Measurements from ENCODE around the gene ADGRD2. TPM values are rescaled to one million over a fixed set of nuclear protein-coding genes. Genes with fewer than 3 reads are reported as not detected.

The ADGRD2 gene
- polyA plus RNA-seq, 3 donors, result not detected

DNA sequence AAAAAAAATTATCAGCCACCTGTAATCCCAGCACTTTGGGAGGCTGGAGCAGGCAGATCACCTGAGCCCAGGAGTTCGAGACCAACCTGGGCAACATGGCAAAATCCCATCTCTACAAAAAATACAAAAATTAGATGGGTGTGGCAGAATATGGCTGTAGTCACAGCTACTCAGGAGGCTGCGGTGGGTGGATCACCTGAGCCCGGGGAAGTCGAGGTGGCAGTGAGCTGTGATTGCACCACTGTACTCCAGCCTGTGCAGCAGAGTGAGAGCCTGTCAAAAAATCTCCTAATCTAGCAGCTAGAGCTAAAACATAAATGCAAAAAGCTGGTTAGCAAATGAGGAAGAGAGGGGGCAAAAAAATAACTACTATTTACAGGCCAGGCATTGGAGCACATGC is 47.0 kb upstream of the ADGRD2 start:
- no peak overlapping the region for H2AFZ ChIP-seq (ENCODE audit: insufficient read depth, low read depth, low read length, poor library complexity, severe bottlenecking)
- no peak overlapping the region for H3K27ac ChIP-seq (ENCODE audit: low read depth in 1 of 2, low read length in 2 of 2)
- no peak for DNase-seq
- no peak for TF ChIP-seq CTCF (IDR thresholded peaks at IDR 0.05)
- peaks cover 60 to 83% of the 10 kb centered on the region in 2 donors for H3K36me3 ChIP-seq (replicated peaks in 1 of 2; ENCODE audit: control insufficient read depth in 1 of 2, insufficient read depth in 2 of 2, low read length in 2 of 2)
- peaks cover 77% of the 10 kb centered on the region for H3K79me2 ChIP-seq (ENCODE audit: insufficient read depth, low read length)
- no peak overlapping the region for H3K4me2 ChIP-seq (replicated peaks; ENCODE audit: extremely low read depth, low read length, poor library complexity, severe bottlenecking)
- H3K27ac Mint-ChIP-seq, result peak overlapping the region in 1 of 7 donors; percentile 54
- H3K4me1 ChIP-seq (ENCODE audit: control insufficient read depth in 1 of 2, insufficient read depth in 2 of 2, low read length in 2 of 2), result peaks cover 14 to 15% of the 10 kb centered on the region in 2 donors
- intact Hi-C loops (cut with micrococcal nuclease), result no loop called here
- no peaks in the 10 kb centered on the region for H3K9me3 ChIP-seq (replicated peaks in 1 of 2; ENCODE audit: control insufficient read depth in 1 of 2, insufficient read depth in 1 of 2, low read length in 2 of 2)
- H3K27me3 ChIP-seq (ENCODE audit: control insufficient read depth in 2 of 2, insufficient read depth in 2 of 2, low read length in 2 of 2), result no peaks in the 10 kb centered on the region
- no CpG with 5 or more reads among the region's 4 CpGs for WGBS (ENCODE audit: insufficient coverage)
- peaks cover 26% of the 10 kb centered on the region for H3K4me1 Mint-ChIP-seq
- H3K9me3 Mint-ChIP-seq, result no peaks in the 10 kb centered on the region
- H3K36me3 Mint-ChIP-seq, result peaks cover 71 to 85% of the 10 kb centered on the region in 2 donors
- H3K9ac ChIP-seq (ENCODE audit: insufficient read depth, low read length, poor library complexity, severe bottlenecking), result no peak overlapping the region
- H4K20me1 ChIP-seq (ENCODE audit: insufficient read depth, low read length), result peaks cover 63% of the 10 kb centered on the region
- H3K4me3 Mint-ChIP-seq, result no peak overlapping the region
- H3K27me3 Mint-ChIP-seq (ENCODE audit: low read depth in 3 of 3), result peaks cover 0 to 3% (median 0%) of the 10 kb centered on the region in 3 donors
- no peak overlapping the region for H3K4me3 ChIP-seq (replicated peaks in 1 of 3; ENCODE audit: low read depth in 2 of 3, low read length in 3 of 3)

- Histone ChIP-seq H3K27me3 (ENCODE audit: control insufficient read depth in 2 of 2, insufficient read depth in 2 of 2, low read length in 2 of 2) (no peaks in the 10 kb centered on the region), H3K4me1 (ENCODE audit: control insufficient read depth in 1 of 2, insufficient read depth in 2 of 2, low read length in 2 of 2) (peaks cover 9 to 15% of the 10 kb centered on the region in 2 donors), H3K36me3 (replicated peaks in 1 of 2; ENCODE audit: control insufficient read depth in 1 of 2, insufficient read depth in 2 of 2, low read length in 2 of 2) (peaks cover 86 to 96% of the 10 kb centered on the region in 2 donors), H3K9me3 (replicated peaks in 1 of 2; ENCODE audit: control insufficient read depth in 1 of 2, insufficient read depth in 1 of 2, low read length in 2 of 2) (no peaks in the 10 kb centered on the region), H3K4me3 (replicated peaks in 1 of 3; ENCODE audit: low read depth in 2 of 3, low read length in 3 of 3) (no peak overlapping the region), H2AFZ (ENCODE audit: insufficient read depth, low read depth, low read length, poor library complexity, severe bottlenecking) (no peak overlapping the region), H4K20me1 (ENCODE audit: insufficient read depth, low read length) (peaks cover 27% of the 10 kb centered on the region), H3K79me2 (ENCODE audit: insufficient read depth, low read length) (peaks cover 72% of the 10 kb centered on the region), H3K27ac (ENCODE audit: low read depth in 1 of 2, low read length in 2 of 2) (no peak overlapping the region), H3K9ac (ENCODE audit: insufficient read depth, low read length, poor library complexity, severe bottlenecking) (no peak overlapping the region), H3K4me2 (replicated peaks; ENCODE audit: extremely low read depth, low read length, poor library complexity, severe bottlenecking) (no peak overlapping the region)
- no peak overlapping the region for H3K27ac Mint-ChIP-seq
- H3K9me3 Mint-ChIP-seq, result no peaks in the 10 kb centered on the region
- peaks cover 76 to 86% of the 10 kb centered on the region in 2 donors for H3K36me3 Mint-ChIP-seq
- intact Hi-C loops (cut with micrococcal nuclease), result no loop called here
- no peak overlapping the region for H3K4me3 Mint-ChIP-seq
- DNase-seq, result no peak
- TF ChIP-seq CTCF (IDR thresholded peaks at IDR 0.05), result no peak
- WGBS (ENCODE audit: insufficient coverage), result no CpG with 5 or more reads among the region's 3 CpGs
- H3K27me3 Mint-ChIP-seq (ENCODE audit: low read depth in 3 of 3), result no peaks in the 10 kb centered on the region
- peaks cover 14% of the 10 kb centered on the region for H3K4me1 Mint-ChIP-seq
These were observed 40.8 kb upstream of the ADGRD2 start for GRCh38 chr9:124409410-124409809.

All from CD14-positive monocyte (primary cell).